Measurements from ENCODE around the gene PRR15. TPM values are rescaled to one million over a fixed set of nuclear protein-coding genes. Genes with fewer than 3 reads are reported as not detected.

PRR15 gene
- total RNA-seq, 2 donors from 2014 or later = 2.3 to 4.7 TPM

- TF ChIP-seq CTCF (IDR thresholded peaks at IDR 0.05) (no peak), POLR2A (IDR thresholded peaks at IDR 0.05) (no peak)
- Histone ChIP-seq H3K27me3 (no peaks in the 10 kb centered on the region), H3K27ac (no peak overlapping the region), H3K36me3 (replicated peaks in 1 of 2; ENCODE audit: insufficient read depth in 1 of 2, low read depth in 2 of 2) (no peaks in the 10 kb centered on the region), H3K4me1 (no peaks in the 10 kb centered on the region), H3K9me3 (no peaks in the 10 kb centered on the region), H3K4me3 (no peak overlapping the region)
- 80 to 94% methylated on average over 4 of the region's 4 CpGs for WGBS, 2 donors
- intact Hi-C loops (cut with DNase I) = no loop called here
- DNase-seq (no peak), ATAC-seq (no peak)
Measured at GRCh38 chr7:29548823-29549222, 14.8 kb upstream of the PRR15 start.

- Histone ChIP-seq H3K4me3 (no peak overlapping the region), H3K9me3 (no peaks in the 10 kb centered on the region), H3K27ac (no peak overlapping the region), H3K27me3 (no peaks in the 10 kb centered on the region), H3K36me3 (replicated peaks in 1 of 2; ENCODE audit: insufficient read depth in 1 of 2, low read depth in 2 of 2) (no peaks in the 10 kb centered on the region), H3K4me1 (no peaks in the 10 kb centered on the region)
- TF ChIP-seq CTCF (IDR thresholded peaks at IDR 0.05) (no peak), POLR2A (IDR thresholded peaks at IDR 0.05) (no peak)
- intact Hi-C loops (cut with DNase I) = no loop called here
- DNase-seq = no peak
- 93 to 95% methylated on average over 4 of the region's 4 CpGs for WGBS, 2 donors
- ATAC-seq = no peak
Measured at GRCh38 chr7:29552392-29552791, 11.2 kb upstream of the PRR15 start.

GRCh38 chr7:29555061-29555460 lies 8.6 kb upstream of the PRR15 start:
- 92 to 95% methylated on average over 3 of the region's 3 CpGs for WGBS, 2 donors
- no peak overlapping the region for H3K4me3 ChIP-seq
- H3K9me3 ChIP-seq = no peaks in the 10 kb centered on the region
- no peak for DNase-seq
- no peak for TF ChIP-seq POLR2A (IDR thresholded peaks at IDR 0.05)
- TF ChIP-seq CTCF (IDR thresholded peaks at IDR 0.05) = no peak
- H3K36me3 ChIP-seq (replicated peaks in 1 of 2; ENCODE audit: insufficient read depth in 1 of 2, low read depth in 2 of 2) = no peaks in the 10 kb centered on the region
- H3K27ac ChIP-seq = no peak overlapping the region
- H3K4me1 ChIP-seq = no peaks in the 10 kb centered on the region
- intact Hi-C loops (cut with DNase I) = no loop called here
- no peaks in the 10 kb centered on the region for H3K27me3 ChIP-seq
- no peak for ATAC-seq

- H3K4me1 ChIP-seq = no peaks in the 10 kb centered on the region
- no peak for DNase-seq
- no peaks in the 10 kb centered on the region for H3K36me3 ChIP-seq (replicated peaks in 1 of 2; ENCODE audit: insufficient read depth in 1 of 2, low read depth in 2 of 2)
- intact Hi-C loops (cut with DNase I) = no loop called here
- TF ChIP-seq CTCF (IDR thresholded peaks at IDR 0.05) = no peak
- no peak for TF ChIP-seq POLR2A (IDR thresholded peaks at IDR 0.05)
- no peak for ATAC-seq
- 89 to 90% methylated on average over 9 of the region's 9 CpGs for WGBS, 2 donors
- no peaks in the 10 kb centered on the region for H3K27me3 ChIP-seq
- no peaks in the 10 kb centered on the region for H3K9me3 ChIP-seq
- no peak overlapping the region for H3K27ac ChIP-seq
- no peak overlapping the region for H3K4me3 ChIP-seq
Measured at GRCh38 chr7:29556405-29557195, 7.0 kb upstream of the PRR15 start.

GRCh38 chr7:29557954-29558353 lies 5.7 kb upstream of the PRR15 start:
- intact Hi-C loops (cut with DNase I) = no loop called here
- H3K36me3 ChIP-seq (replicated peaks in 1 of 2; ENCODE audit: insufficient read depth in 1 of 2, low read depth in 2 of 2) = no peaks in the 10 kb centered on the region
- WGBS, 2 donors = 50 to 80% methylated on average over 3 of the region's 3 CpGs
- no peaks in the 10 kb centered on the region for H3K9me3 ChIP-seq
- peaks cover 4% of the 10 kb centered on the region for H3K4me1 ChIP-seq
- no peak overlapping the region for H3K4me3 ChIP-seq
- H3K27me3 ChIP-seq = no peaks in the 10 kb centered on the region
- H3K27ac ChIP-seq = no peak overlapping the region
- ATAC-seq = no peak
- peak in 1 of 4 donors; percentile 51 for DNase-seq
- TF ChIP-seq POLR2A (IDR thresholded peaks at IDR 0.05) (no peak), CTCF (IDR thresholded peaks at IDR 0.05) (no peak)
